WTC11 (cell line): ENCODE results near the gene CTDSPL. TPM values are rescaled to one million over a fixed set of nuclear protein-coding genes. Genes with fewer than 3 reads are reported as not detected.

Experiments used
- ATAC-seq: fragments of 200-7000 bp; cut with Tn5 transposase; 2 replicates; pipeline ENCODE4 v1.10.0; 2021; ENCODE audit warnings: mild to moderate bottlenecking, moderate library complexity
- CTCF ChIA-PET: fragments of 300-600 bp; sonication (Branson Sonifier 250); formaldehyde crosslinking; loops from one replicate; lab custom pipeline; 2021; ENCODE audit warnings: antibody characterized with exemption; lab: Charles Lee
- POLR2A ChIA-PET: fragments of 350-600 bp; sonication (Branson Sonifier 250); formaldehyde crosslinking; loops from one replicate; lab custom pipeline; 2021; ENCODE audit warnings: antibody characterized with exemption; lab: Charles Lee
- DNase-seq: peaks from one replicate; pipeline ENCODE4 v3.0.0; 2021; ENCODE audit warnings: low spot score
- H3K27ac Mint-ChIP-seq: 2 replicates; pipeline ENCODE4 v1.8.0; 2021; ENCODE audit warnings: mixed read lengths
- H3K27me3 Mint-ChIP-seq: 2 replicates; pipeline ENCODE4 v1.8.0; 2021; ENCODE audit warnings: low read depth, mild to moderate bottlenecking, moderate library complexity, mixed read lengths
- H3K36me3 Mint-ChIP-seq: 2 replicates; pipeline ENCODE4 v1.8.0; 2021; ENCODE audit warnings: mixed read lengths
- H3K4me1 Mint-ChIP-seq: 2 replicates; pipeline ENCODE4 v1.8.0; 2022; ENCODE audit warnings: mixed read lengths
- H3K4me3 Mint-ChIP-seq: 2 replicates; pipeline ENCODE4 v1.8.0; 2021; ENCODE audit warnings: mild to moderate bottlenecking, moderate library complexity, mixed read lengths
- H3K9me3 Mint-ChIP-seq: 2 replicates; pipeline ENCODE4 v1.8.0; 2021; ENCODE audit warnings: mixed read lengths
- AFF4 ChIP-seq: sonication (generic); formaldehyde crosslinking; IDR thresholded peaks from 2 replicates; pipeline ENCODE4 v1.8.1; 2023; ENCODE audit warnings: mild to moderate bottlenecking, missing genetic modification reagents, borderline replicate concordance
- CREB1 ChIP-seq: sonication (generic); formaldehyde crosslinking; IDR thresholded peaks from 2 replicates; pipeline ENCODE4 v1.8.0; 2023; ENCODE audit warnings: mild to moderate bottlenecking, missing genetic modification reagents
- E2F4 ChIP-seq: sonication (generic); formaldehyde crosslinking; IDR thresholded peaks from 2 replicates; pipeline ENCODE4 v1.8.1; 2022; ENCODE audit warnings: low read depth, mild to moderate bottlenecking, moderate library complexity, missing genetic modification reagents, borderline replicate concordance
- E2F5 ChIP-seq: sonication (generic); formaldehyde crosslinking; IDR thresholded peaks from 2 replicates; pipeline ENCODE4 v1.8.1; 2022; ENCODE audit warnings: mild to moderate bottlenecking, moderate library complexity, missing genetic modification reagents
- ELF4 ChIP-seq: sonication (generic); formaldehyde crosslinking; IDR thresholded peaks from 2 replicates; pipeline ENCODE4 v1.8.1; 2022; ENCODE audit warnings: low read depth, mild to moderate bottlenecking, moderate library complexity, missing genetic modification reagents
- EMX1 ChIP-seq: fragments of 250-450 bp; sonication (Bioruptor Pico); IDR thresholded peaks from 2 replicates; pipeline ENCODE4 v1.8.0; 2021; ENCODE audit warnings: mild to moderate bottlenecking
- ETV6 ChIP-seq: sonication (generic); formaldehyde crosslinking; IDR thresholded peaks from 2 replicates; pipeline ENCODE4 v1.8.1; 2022; ENCODE audit warnings: mild to moderate bottlenecking, missing genetic modification reagents
- IRF2 ChIP-seq: sonication (generic); formaldehyde crosslinking; IDR thresholded peaks from 2 replicates; pipeline ENCODE4 v1.8.0; 2022; ENCODE audit warnings: low read depth, missing genetic modification reagents, borderline replicate concordance
- MXD4 ChIP-seq: fragments of 250-450 bp; sonication (Bioruptor Pico); IDR thresholded peaks from 2 replicates; pipeline ENCODE4 v1.8.0; 2021; ENCODE audit warnings: mild to moderate bottlenecking, moderate library complexity, borderline replicate concordance
- NR3C1 ChIP-seq: sonication (generic); formaldehyde crosslinking; conservative IDR thresholded peaks from 2 replicates; pipeline ENCODE4 v1.8.1; 2023; ENCODE audit warnings: low read depth, mild to moderate bottlenecking, missing genetic modification reagents
- PREB ChIP-seq: sonication (generic); formaldehyde crosslinking; IDR thresholded peaks from 2 replicates; pipeline ENCODE4 v1.8.1; 2022; ENCODE audit warnings: mild to moderate bottlenecking, missing genetic modification reagents, moderate library complexity, borderline replicate concordance
- RORB ChIP-seq: fragments of 250-450 bp; sonication (Bioruptor Pico); IDR thresholded peaks from 2 replicates; pipeline ENCODE4 v1.9.0; 2021; ENCODE audit warnings: mild to moderate bottlenecking
- SOX15 ChIP-seq: fragments of 250-450 bp; sonication (Bioruptor Pico); IDR thresholded peaks from 2 replicates; pipeline ENCODE4 v1.9.0; 2021; ENCODE audit warnings: mild to moderate bottlenecking
- TCF7 ChIP-seq: sonication (generic); formaldehyde crosslinking; IDR thresholded peaks from 2 replicates; pipeline ENCODE4 v1.8.0; 2022; ENCODE audit warnings: mild to moderate bottlenecking, low read depth, missing genetic modification reagents, moderate library complexity
- ZNF263 ChIP-seq: sonication (generic); formaldehyde crosslinking; IDR thresholded peaks from 2 replicates; pipeline ENCODE4 v1.8.1; 2022; ENCODE audit warnings: low read depth, mild to moderate bottlenecking, moderate library complexity, missing genetic modification reagents
- ZNF396 ChIP-seq: fragments of 250-450 bp; sonication (Bioruptor Pico); IDR thresholded peaks from 2 replicates; pipeline ENCODE4 v1.8.0; 2021; ENCODE audit warnings: mild to moderate bottlenecking, moderate library complexity, borderline replicate concordance
- ZNF512 ChIP-seq: sonication (generic); formaldehyde crosslinking; IDR thresholded peaks from 2 replicates; pipeline ENCODE4 v1.8.1; 2022; ENCODE audit warnings: missing genetic modification reagents, borderline replicate concordance
- total RNA-seq: library from RNA; stranded (reverse); gene quantifications from 3 replicates; pipeline ENCODE4 v1.2.3, GENCODE V29; 2021

The CTDSPL gene
- total RNA-seq, 1 experiment from 2014 or later: 41.2 TPM

- Mint-ChIP-seq H3K27ac (no peak overlapping the region), H3K27me3 (no peaks in the 10 kb centered on the region), H3K36me3 (no peaks in the 10 kb centered on the region), H3K9me3 (peaks cover 4% of the 10 kb centered on the region), H3K4me3 (no peak overlapping the region), H3K4me1 (peaks cover 19% of the 10 kb centered on the region)
- POLR2A ChIA-PET: no interaction called here
- no peak for TF ChIP-seq E2F5 (CRISPR knock-in tag)
- TF ChIP-seq TCF7 (CRISPR knock-in tag): no peak
- TF ChIP-seq MXD4 (CRISPR knock-in tag): no peak
- no peak for TF ChIP-seq ZNF263 (CRISPR knock-in tag)
- TF ChIP-seq ELF4 (CRISPR knock-in tag): no peak
- no peak for TF ChIP-seq PREB (CRISPR knock-in tag)
- DNase-seq (no peak), ATAC-seq (no peak)
- CTCF ChIA-PET: interaction anchor here (1.4 to 1.6 kb wide), 2 partner anchors 44 to 51 kb away, joined by 6 to 10 read pairs; no protein-coding TSS in a partner anchor
Measured at GRCh38 chr3:37923569-37924040, 61.9 kb downstream of the CTDSPL start.

- ChIA-PET CTCF (interaction anchor here (0.7 to 1.5 kb wide), 2 partner anchors 50 to 69 kb away, joined by 4 read pairs; no protein-coding TSS in a partner anchor), POLR2A (no interaction called here)
- Mint-ChIP-seq H3K4me3 (no peak overlapping the region), H3K36me3 (peaks cover 2% of the 10 kb centered on the region; the same call in 1 of the 2 replicates), H3K4me1 (peaks cover 18% of the 10 kb centered on the region), H3K27ac (no peak overlapping the region; the same call in 1 of the 2 replicates), H3K27me3 (no peaks in the 10 kb centered on the region), H3K9me3 (peaks cover 12% of the 10 kb centered on the region)
- DNase-seq (no peak), ATAC-seq (no peak)
- TF ChIP-seq CREB1 (CRISPR knock-in tag) (no peak), ZNF512 (CRISPR knock-in tag) (no peak), NR3C1 (CRISPR knock-in tag) (no peak), IRF2 (no peak), ETV6 (no peak), RORB (no peak), ZNF396 (CRISPR knock-in tag) (no peak), E2F5 (CRISPR knock-in tag) (no peak), EMX1 (CRISPR knock-in tag) (no peak), SOX15 (CRISPR knock-in tag) (no peak), AFF4 (no peak), E2F4 (CRISPR knock-in tag) (no peak)
Measured at GRCh38 chr3:37924453-37924852, 62.8 kb downstream of the CTDSPL start.
